ENCODE data around the gene CHCHD3.

DNA sequence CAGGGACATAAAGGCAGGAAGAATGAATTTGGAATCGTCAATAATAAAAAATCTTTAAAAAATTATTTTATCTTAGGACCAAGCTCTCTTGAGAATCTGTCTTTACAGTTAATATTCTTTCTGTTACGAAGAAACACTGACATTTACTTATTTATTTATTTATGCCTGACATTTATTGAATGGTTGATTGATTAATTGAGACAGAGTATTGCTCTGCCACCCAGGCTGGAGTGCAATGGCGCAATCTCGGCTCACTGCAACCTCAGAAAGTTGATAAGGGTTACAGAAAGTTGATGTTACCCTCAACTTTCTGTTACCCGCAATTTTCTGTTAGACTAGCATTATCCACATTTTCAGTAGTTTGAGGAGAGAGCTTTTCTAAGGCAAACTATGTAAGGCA, 70.1 kb downstream of the CHCHD3 start:
- TF ChIP-seq YY1 (IDR thresholded peaks at IDR 0.05; ENCODE audit: insufficient read depth, insufficient read length) (no peak), SUZ12 (IDR thresholded peaks at IDR 0.05; ENCODE audit: extremely low read depth, insufficient read depth, insufficient read length) (no peak)

Data from NT2/D1 (cell line).